GM19099 (cell line): ENCODE results near the gene SCAMP2.

Experiments used
- POLR2A ChIP-seq: IDR thresholded peaks from 3 replicates; pipeline ENCODE4 v1.6.1; 2011; ENCODE audit warnings: low read depth; ENCODE audit not compliant: insufficient read length; ENCODE audit errors: extremely low read depth

Gene SCAMP2

GRCh38 chr15:74838137-74838516 lies 35.0 kb downstream of the SCAMP2 start:
- no peak for TF ChIP-seq POLR2A

GRCh38 chr15:74837482-74838136 lies 35.6 kb downstream of the SCAMP2 start:
- TF ChIP-seq POLR2A = no peak

GRCh38 chr15:74836846-74837245 lies 36.3 kb downstream of the SCAMP2 start:
- no peak for TF ChIP-seq POLR2A

GRCh38 chr15:74835312-74835823 lies 37.8 kb downstream of the SCAMP2 start:
- TF ChIP-seq POLR2A = no peak

GRCh38 chr15:74833376-74834107 lies 39.6 kb downstream of the SCAMP2 start:
- TF ChIP-seq POLR2A = no peak

- TF ChIP-seq POLR2A = no peak
These were observed 40.3 kb downstream of the SCAMP2 start for GRCh38 chr15:74832826-74833225.

GRCh38 chr15:74831813-74832495 lies 41.2 kb downstream of the SCAMP2 start:
- no peak for TF ChIP-seq POLR2A

GRCh38 chr15:74830868-74831267 lies 42.3 kb downstream of the SCAMP2 start:
- TF ChIP-seq POLR2A = no peak

GRCh38 chr15:74829991-74830390 lies 43.2 kb downstream of the SCAMP2 start:
- no peak for TF ChIP-seq POLR2A

- no peak for TF ChIP-seq POLR2A
These were observed 43.7 kb downstream of the SCAMP2 start for GRCh38 chr15:74829486-74829885.

GRCh38 chr15:74828835-74829234 lies 44.3 kb downstream of the SCAMP2 start:
- TF ChIP-seq POLR2A = no peak

GRCh38 chr15:74827614-74828013 lies 45.6 kb downstream of the SCAMP2 start:
- no peak for TF ChIP-seq POLR2A

- TF ChIP-seq POLR2A = no peak
These were observed 46.2 kb downstream of the SCAMP2 start for GRCh38 chr15:74826921-74827320.

GRCh38 chr15:74826364-74826819 lies 46.8 kb downstream of the SCAMP2 start, which contains the start of gene CPLX3:
Gene CPLX3 (plus strand): TSS chr15:74826627. CDS start chr15:74826704, 77 bp downstream.
- TF ChIP-seq POLR2A = no peak

GRCh38 chr15:74825866-74826265 lies 47.3 kb downstream of the SCAMP2 start:
- TF ChIP-seq POLR2A = no peak

- TF ChIP-seq POLR2A = no peak
These were observed 48.2 kb downstream of the SCAMP2 start for GRCh38 chr15:74824976-74825375.

- no peak for TF ChIP-seq POLR2A
These were observed 49.8 kb downstream of the SCAMP2 start for GRCh38 chr15:74823324-74823723.
